Measurements from ENCODE around the gene CFAP100.

Gene CFAP100

DNA sequence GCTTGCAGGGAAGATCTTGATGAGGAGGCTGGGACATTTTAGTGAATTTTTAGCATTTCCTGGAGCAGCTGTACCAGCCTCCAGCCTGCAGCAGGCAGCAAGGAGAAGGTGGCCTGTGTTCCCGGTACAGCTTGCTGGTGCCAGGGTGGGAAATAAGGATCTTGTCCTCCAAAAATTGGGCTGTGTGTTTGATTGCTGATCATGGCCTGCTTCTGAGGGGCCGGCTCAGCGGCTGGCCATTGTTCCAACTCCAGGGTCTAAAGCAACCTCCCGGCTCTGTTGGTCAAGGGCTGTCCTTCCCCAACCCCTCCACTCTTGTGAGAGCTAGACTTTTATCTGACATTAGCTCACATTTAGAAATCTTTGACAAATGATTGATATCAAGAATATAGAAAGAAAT is 5.0 kb downstream of the CFAP100 start:
- DNase-seq (ENCODE audit: low read depth, low spot score) = no peak

- DNase-seq (ENCODE audit: low read depth, low spot score) = no peak
Measured at GRCh38 chr3:126401611-126402160, 7.0 kb downstream of the CFAP100 start.

DNA sequence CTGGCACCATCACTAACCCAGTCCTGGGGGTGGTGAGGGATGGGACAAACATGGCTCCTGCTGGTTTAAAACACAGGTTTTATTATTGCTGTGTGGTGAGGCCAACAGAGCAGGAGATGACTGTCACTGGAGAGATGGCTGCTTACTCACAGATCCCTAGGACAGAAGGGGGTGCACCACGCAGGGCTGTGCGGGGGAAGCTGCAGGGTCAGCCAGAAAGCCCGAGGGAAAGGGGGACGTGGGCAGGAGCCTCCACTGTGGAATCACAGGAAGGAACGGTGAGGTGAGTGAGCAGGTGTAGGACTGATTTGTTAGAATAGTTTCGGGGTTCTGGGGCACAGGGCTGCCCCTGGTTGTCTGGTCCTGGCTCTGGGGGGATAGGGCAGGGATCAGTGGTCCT is 7.5 kb downstream of the CFAP100 start:
- no peak for DNase-seq (ENCODE audit: low read depth, low spot score)

GRCh38 chr3:126402666-126403302 is 8.1 kb downstream of the CFAP100 start:
- no peak for DNase-seq (ENCODE audit: low read depth, low spot score)

- no peak for DNase-seq (ENCODE audit: low read depth, low spot score)
Measured at GRCh38 chr3:126406389-126407296, 11.9 kb downstream of the CFAP100 start.

DNA sequence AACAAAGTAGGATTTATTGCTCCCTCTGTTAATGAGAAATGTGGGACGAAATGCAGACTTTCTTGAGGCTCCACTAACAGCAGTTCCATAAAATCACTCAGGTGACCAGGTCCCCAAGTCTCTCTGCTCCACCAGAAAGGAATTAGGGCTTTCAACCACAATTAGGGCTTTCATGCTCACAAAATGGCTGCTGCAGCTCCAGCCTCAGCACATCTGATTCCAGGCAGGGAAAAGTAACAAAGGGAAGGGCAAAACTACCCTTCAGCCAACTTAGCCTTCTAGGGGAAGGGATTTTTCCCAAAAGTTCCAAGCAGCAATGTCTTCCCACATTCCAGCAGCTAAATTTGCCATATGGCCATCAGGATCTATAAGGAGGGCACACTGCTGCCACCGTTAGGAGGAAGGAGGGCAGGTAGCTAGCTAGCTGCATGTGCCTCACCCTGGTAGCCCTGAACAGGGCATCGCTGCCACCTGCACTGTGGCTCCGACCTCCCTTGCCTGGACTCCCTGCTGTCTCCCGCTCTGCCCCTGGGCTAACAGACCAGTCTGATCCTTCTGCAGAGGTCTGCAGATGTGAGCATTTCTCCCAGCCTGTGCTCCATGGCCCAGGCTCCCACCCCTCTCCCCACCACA is 12.8 kb downstream of the CFAP100 start:
- no peak for DNase-seq (ENCODE audit: low read depth, low spot score)

GRCh38 chr3:126408099-126408498 is 13.4 kb downstream of the CFAP100 start:
- no peak for DNase-seq (ENCODE audit: low read depth, low spot score)

- DNase-seq (ENCODE audit: low read depth, low spot score) = no peak
Measured at GRCh38 chr3:126412841-126413692, 18.4 kb downstream of the CFAP100 start.

DNA sequence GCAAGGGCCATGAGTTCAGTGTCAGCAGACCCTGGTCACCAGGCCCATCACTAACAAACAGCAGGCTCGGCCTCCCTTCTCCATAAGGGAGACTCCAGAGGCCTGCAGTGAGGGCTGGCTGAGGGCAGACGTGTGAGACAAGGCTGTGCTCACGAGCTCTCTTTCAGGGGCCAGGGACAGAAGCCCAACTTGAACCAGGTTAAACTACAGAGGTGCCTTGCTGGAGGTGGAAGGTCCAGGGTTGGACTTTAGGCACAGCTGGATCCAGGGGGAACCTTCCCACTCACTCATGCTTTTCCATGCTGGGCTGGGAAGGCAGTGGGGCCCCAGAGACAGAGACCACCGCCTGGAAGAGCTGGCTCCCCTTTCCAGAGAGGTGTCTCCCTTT is 19.0 kb downstream of the CFAP100 start:
- no peak for DNase-seq (ENCODE audit: low read depth, low spot score)

- DNase-seq (ENCODE audit: low read depth, low spot score) = no peak
Measured at GRCh38 chr3:126414406-126414805, 19.7 kb downstream of the CFAP100 start.

GRCh38 chr3:126414961-126415660 is 20.4 kb downstream of the CFAP100 start:
- DNase-seq (ENCODE audit: low read depth, low spot score) = no peak

DNA sequence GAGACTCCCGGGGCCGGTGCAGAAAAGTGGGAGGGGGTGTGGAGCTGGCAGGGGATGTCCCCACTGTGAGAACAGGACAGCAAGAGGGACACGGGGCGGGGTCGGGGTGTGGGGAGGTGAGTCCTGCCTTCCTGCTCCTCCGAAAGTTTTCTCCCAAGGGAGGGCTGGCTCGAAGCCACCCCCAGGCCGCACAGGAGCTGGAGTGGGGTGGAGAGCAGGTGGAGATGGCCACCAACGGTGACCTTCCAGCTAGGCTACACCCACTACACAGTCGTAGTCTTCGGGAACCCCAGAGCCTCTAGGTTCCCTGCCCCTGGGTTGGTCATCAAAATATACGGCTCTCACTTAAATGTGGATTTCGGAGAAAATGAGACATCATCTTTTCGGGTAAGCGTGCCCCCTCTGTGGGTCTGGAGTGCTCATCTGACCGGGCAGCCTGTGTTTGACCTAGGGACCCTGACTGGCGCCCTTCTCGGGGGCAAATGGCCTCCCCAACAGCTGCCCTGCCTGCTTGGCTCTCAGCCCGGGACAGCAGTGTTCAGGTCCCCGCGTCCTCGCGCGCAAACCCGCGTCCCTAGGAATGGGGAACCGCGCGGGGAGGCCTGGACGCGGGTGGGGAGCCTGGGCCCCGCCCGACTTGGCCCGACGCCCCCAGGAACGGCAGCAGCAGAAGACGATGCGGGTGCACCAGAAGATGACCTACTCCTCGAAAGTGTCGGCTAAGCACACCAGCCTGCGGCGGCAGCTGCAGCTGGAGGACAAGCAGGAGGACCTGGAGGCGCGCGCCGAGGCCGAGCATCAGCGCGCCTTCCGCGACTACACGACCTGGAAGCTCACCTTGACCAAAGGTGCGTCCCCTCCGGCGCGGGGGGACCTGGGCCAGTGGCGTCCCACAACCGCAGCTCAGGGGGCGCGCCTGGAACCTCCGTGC is 21.2 kb downstream of the CFAP100 start:
- no peak for DNase-seq (ENCODE audit: low read depth, low spot score)

- no peak for DNase-seq (ENCODE audit: low read depth, low spot score)
Measured at GRCh38 chr3:126416943-126417342, 22.2 kb downstream of the CFAP100 start.

- no peak for DNase-seq (ENCODE audit: low read depth, low spot score)
Measured at GRCh38 chr3:126417515-126417914, 22.8 kb downstream of the CFAP100 start.

- no peak for DNase-seq (ENCODE audit: low read depth, low spot score)
Measured at GRCh38 chr3:126417981-126418530, 23.3 kb downstream of the CFAP100 start.

DNA sequence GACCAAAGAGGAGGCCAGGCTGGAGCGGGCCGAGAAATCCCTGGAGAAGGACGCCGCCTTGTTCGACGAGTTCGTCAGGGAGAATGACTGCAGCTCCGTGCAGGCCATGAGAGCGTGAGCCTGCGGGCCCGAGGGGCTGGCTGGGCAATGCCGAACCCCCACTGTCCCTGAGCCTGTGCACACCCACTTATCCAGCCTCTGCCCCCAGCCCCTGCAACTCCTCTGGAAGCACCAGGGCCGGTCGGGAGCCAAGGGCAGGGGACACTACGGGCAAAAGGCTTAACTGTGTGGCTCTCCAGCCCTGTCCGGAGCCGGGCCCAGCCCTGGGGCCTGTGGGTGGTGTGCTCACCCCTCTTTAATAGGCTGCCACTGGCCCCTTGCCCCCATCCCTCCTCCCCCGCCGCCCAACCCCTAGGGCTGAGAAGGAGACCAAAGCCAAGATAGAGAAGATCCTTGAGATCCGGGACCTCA is 24.0 kb downstream of the CFAP100 start:
- no peak for DNase-seq (ENCODE audit: low read depth, low spot score)

DNA sequence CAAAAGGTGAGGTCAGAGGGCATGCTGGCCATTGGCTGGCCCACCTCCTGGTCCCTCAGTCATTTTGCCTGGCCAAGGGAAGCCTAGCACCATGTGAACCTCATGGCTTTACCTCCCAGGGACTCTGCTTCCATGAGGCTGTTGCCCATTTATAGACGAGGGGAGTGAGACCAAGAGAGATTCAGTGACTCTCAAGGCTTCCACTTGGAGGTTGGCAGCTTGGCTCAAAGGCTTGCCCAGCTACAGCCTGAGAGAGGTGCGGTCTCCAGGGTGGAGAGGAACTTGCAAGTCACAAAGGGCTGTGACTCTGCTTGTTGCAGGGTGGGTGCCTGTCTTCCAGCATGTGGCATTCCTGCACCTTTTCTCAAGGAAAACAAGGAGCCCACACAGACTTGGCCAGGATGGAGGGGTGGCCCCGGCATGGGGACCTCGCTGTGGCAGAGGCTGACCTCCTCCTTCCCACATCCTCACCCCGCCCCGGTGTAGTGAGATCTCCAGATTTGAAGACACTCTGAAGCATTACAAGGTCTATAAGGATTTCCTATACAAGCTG is 24.5 kb downstream of the CFAP100 start:
- no peak for DNase-seq (ENCODE audit: low read depth, low spot score)

- DNase-seq (ENCODE audit: low read depth, low spot score) = no peak
Measured at GRCh38 chr3:126419886-126420786, 25.4 kb downstream of the CFAP100 start.
